PC-3 (cell line): ENCODE measurements around the gene CEP112. TPM values are rescaled to one million over a fixed set of nuclear protein-coding genes. Genes with fewer than 3 reads are reported as not detected.

Source experiments
- ATAC-seq: fragments of 200-7000 bp; cut with Tn5 transposase; 2 replicates; pipeline ENCODE4 v1.9.1; 2020; ENCODE audit warnings: mild to moderate bottlenecking, moderate library complexity
- BruUV-seq: library from RNA; stranded (reverse); fragments of 400-500 nt; replicated peaks from 2 replicates; lab custom pipeline; 2021; lab: Mats Ljungman, UMichigan
- CTCF ChIA-PET: fragments of 300-600 bp; sonication (Branson Sonifier 250); formaldehyde crosslinking; loops from one replicate; lab custom pipeline; 2022; ENCODE audit warnings: antibody characterized with exemption; lab: Charles Lee
- POLR2A ChIA-PET: fragments of 300-600 bp; sonication (Branson Sonifier 250); formaldehyde crosslinking; loops from one replicate; lab custom pipeline; 2022; ENCODE audit warnings: antibody characterized with exemption; ENCODE audit not compliant: unreplicated experiment; lab: Charles Lee
- DNase-seq: peaks from one replicate; pipeline ENCODE4 v3.0.0-alpha.2; 2015
- H2AFZ ChIP-seq: fragments of 300-600 bp; sonication (generic); 2 replicates; pipeline ENCODE4 v1.6.0; 2016; ENCODE audit warnings: antibody characterized with exemption, low read length
- H3F3A ChIP-seq: fragments of 300-600 bp; sonication (generic); one replicate; pipeline ENCODE4 v1.6.0; 2017; ENCODE audit warnings: antibody characterized with exemption, low read length, control low read depth, mild to moderate bottlenecking; ENCODE audit not compliant: unreplicated experiment
- H3K27ac ChIP-seq: fragments of 300-600 bp; sonication (generic); 2 replicates; pipeline ENCODE4 v1.5.1; 2016; ENCODE audit warnings: mild to moderate bottlenecking, low read length
- H3K27me3 ChIP-seq: fragments of 300-600 bp; sonication (generic); 2 replicates; pipeline ENCODE4 v1.6.1; 2016; ENCODE audit warnings: low read length, mixed read lengths
- H3K36me3 ChIP-seq: fragments of 300-600 bp; sonication (generic); 2 replicates; pipeline ENCODE4 v1.6.1; 2016; ENCODE audit warnings: low read depth, mixed run types, low read length, mixed read lengths
- H3K4me1 ChIP-seq: fragments of 300-600 bp; sonication (generic); 2 replicates; pipeline ENCODE4 v1.5.1; 2016; ENCODE audit warnings: low read length; ENCODE audit not compliant: insufficient read depth
- H3K4me2 ChIP-seq: fragments of 300-600 bp; sonication (generic); 2 replicates; pipeline ENCODE4 v1.6.0; 2016; ENCODE audit warnings: low read length
- H3K4me3 ChIP-seq: fragments of 300-600 bp; sonication (generic); 2 replicates; pipeline ENCODE4 v1.5.1; 2016; ENCODE audit warnings: mild to moderate bottlenecking, low read length, mixed read lengths
- H3K79me2 ChIP-seq: fragments of 300-600 bp; sonication (generic); 2 replicates; pipeline ENCODE4 v1.6.1; 2017; ENCODE audit warnings: low read length, mixed read lengths
- H3K9ac ChIP-seq: fragments of 300-600 bp; sonication (generic); 2 replicates; pipeline ENCODE4 v1.6.0; 2016; ENCODE audit warnings: mild to moderate bottlenecking, low read length
- H3K9me2 ChIP-seq: fragments of 300-600 bp; sonication (generic); replicated peaks from 2 replicates; pipeline ENCODE4 v1.6.1; 2016; ENCODE audit warnings: mixed run types, low read length, mixed read lengths
- H3K9me3 ChIP-seq: fragments of 300-600 bp; sonication (generic); 2 replicates; pipeline ENCODE4 v1.6.1; 2016; ENCODE audit warnings: low read length, mixed read lengths
- H4K20me1 ChIP-seq: fragments of 300-600 bp; sonication (generic); 2 replicates; pipeline ENCODE4 v1.6.1; 2016; ENCODE audit warnings: low read length, mixed read lengths
- CTCF ChIP-seq: fragments of 300-600 bp; sonication (generic); conservative IDR thresholded peaks from 2 replicates; pipeline ENCODE4 v1.5.1; 2017; ENCODE audit warnings: antibody characterized with exemption, low read depth, mild to moderate bottlenecking, low read length
- EZH2 ChIP-seq: fragments of 300-600 bp; sonication (generic); IDR thresholded peaks from one replicate; pipeline ENCODE4 v1.6.1; 2017; ENCODE audit warnings: antibody characterized with exemption, mild to moderate bottlenecking, low read length; ENCODE audit not compliant: unreplicated experiment
- EZH2phosphoT487 ChIP-seq: fragments of 300-600 bp; sonication (generic); IDR thresholded peaks from 2 replicates; pipeline ENCODE4 v1.6.1; 2018; ENCODE audit warnings: mild to moderate bottlenecking, antibody characterized with exemption, low read length, borderline replicate concordance
- intact Hi-C: fragments of 100-400 bp; cut with micrococcal nuclease; formaldehyde crosslinking; loops from 2 replicates; pipeline ENCODE4 v1.9.0; 2023
- total RNA-seq: library from RNA; depleted of rRNA; stranded (reverse); fragments of >200 nt; gene quantifications from 2 replicates; pipeline ENCODE4 v1.2.3, GENCODE V29; 2014

CEP112 gene
- total RNA-seq, 1 experiment from 2014 or later, result 6.5 TPM

GRCh38 chr17:66215529-66215911 lies 23.6 kb upstream of the CEP112 start:
- H3K9me3 ChIP-seq, result no peaks in the 10 kb centered on the region
- no peak overlapping the region for H3K27ac ChIP-seq
- ATAC-seq, result no peak
- H3F3A ChIP-seq, result no peaks in the 10 kb centered on the region
- H3K4me1 ChIP-seq, result no peaks in the 10 kb centered on the region
- H2AFZ ChIP-seq, result no peak overlapping the region
- ChIA-PET POLR2A (no interaction called here), CTCF (no interaction called here)
- H3K9me2 ChIP-seq, result no peaks in the 10 kb centered on the region
- H3K36me3 ChIP-seq, result no peaks in the 10 kb centered on the region
- BruUV-seq, result no TSS peak
- no peak for DNase-seq
- no peaks in the 10 kb centered on the region for H4K20me1 ChIP-seq
- no peak overlapping the region for H3K4me2 ChIP-seq
- no peak overlapping the region for H3K4me3 ChIP-seq
- TF ChIP-seq CTCF (no peak), EZH2 (no peak)
- H3K9ac ChIP-seq, result no peak overlapping the region
- no peaks in the 10 kb centered on the region for H3K79me2 ChIP-seq
- H3K27me3 ChIP-seq, result peaks cover 4% of the 10 kb centered on the region; the same call in 1 of the 2 replicates
- intact Hi-C loops, result no loop called here

GRCh38 chr17:66214884-66215528 lies 23.1 kb upstream of the CEP112 start:
- Histone ChIP-seq H3K4me1 (no peaks in the 10 kb centered on the region), H3K4me3 (no peak overlapping the region), H3F3A (no peaks in the 10 kb centered on the region), H3K27ac (no peak overlapping the region), H3K4me2 (no peak overlapping the region), H3K27me3 (no peaks in the 10 kb centered on the region), H3K9me3 (no peaks in the 10 kb centered on the region), H2AFZ (no peak overlapping the region), H3K9me2 (no peaks in the 10 kb centered on the region), H3K9ac (no peak overlapping the region), H4K20me1 (no peaks in the 10 kb centered on the region), H3K79me2 (no peaks in the 10 kb centered on the region), H3K36me3 (no peaks in the 10 kb centered on the region)
- no peak for ATAC-seq
- TF ChIP-seq EZH2 (no peak), CTCF (no peak), EZH2phosphoT487 (no peak)
- no peak for DNase-seq
- intact Hi-C loops, result no loop called here
- ChIA-PET POLR2A (no interaction called here), CTCF (interaction anchor here (0.6 kb wide), 1 partner anchor 18 kb away, joined by 8 read pairs; no protein-coding TSS in a partner anchor)
- BruUV-seq, result no TSS peak

DNA sequence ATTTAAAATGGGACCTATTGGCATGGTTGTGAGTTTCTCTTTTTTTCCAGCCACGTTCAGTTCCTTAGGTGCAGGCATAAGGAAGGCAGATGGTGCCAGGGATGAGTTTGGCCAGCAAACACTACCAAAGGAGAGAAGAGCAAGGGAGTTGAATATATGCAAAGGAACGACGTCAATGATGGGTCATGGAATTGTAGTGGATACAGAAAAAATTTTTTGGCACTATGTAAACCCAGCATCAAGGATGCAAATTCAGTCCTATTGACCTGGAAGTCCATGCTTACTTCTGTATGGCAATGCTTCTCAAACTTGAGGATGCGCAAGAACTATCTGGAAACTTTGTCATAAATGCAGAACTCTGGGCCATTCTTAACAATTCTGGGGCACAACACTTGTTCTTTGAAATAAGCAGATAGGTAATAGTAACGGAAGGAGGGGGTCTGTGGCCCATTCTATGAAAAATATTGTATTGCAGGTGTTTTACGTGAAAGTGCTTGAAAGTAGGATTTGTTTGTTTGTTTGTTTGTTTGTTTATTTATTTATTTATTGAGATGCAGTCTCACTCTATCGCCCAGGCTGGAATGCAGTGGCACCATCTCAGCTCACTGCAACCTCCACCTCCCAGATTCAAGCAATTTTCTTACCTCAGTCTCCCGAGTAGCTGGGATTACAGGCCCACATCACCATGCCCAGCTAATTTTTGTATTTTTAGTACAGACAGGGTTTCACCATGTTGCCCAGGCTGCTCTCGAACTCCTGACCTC lies 19.3 kb upstream of the CEP112 start:
- no peak overlapping the region for H3K4me2 ChIP-seq
- TF ChIP-seq EZH2phosphoT487 (no peak), CTCF (no peak), EZH2 (no peak)
- no peaks in the 10 kb centered on the region for H3F3A ChIP-seq
- no peak for DNase-seq
- intact Hi-C loops, result no loop called here
- no peak overlapping the region for H2AFZ ChIP-seq
- CTCF ChIA-PET, result interaction anchor here (0.6 kb wide), 1 partner anchor 412 kb away, joined by 3 read pairs; no protein-coding TSS in a partner anchor
- 0 out of 2 replicates have a peak, but pooled peaks cover 3% of the 10 kb centered on the region for H3K9me2 ChIP-seq
- no peak for ATAC-seq
- H3K4me3 ChIP-seq, result no peak overlapping the region
- no peak overlapping the region for H3K27ac ChIP-seq
- POLR2A ChIA-PET, result interaction anchor here (0.6 kb wide), 1 partner anchor 179 kb away, joined by 3 read pairs; no protein-coding TSS in a partner anchor
- no peaks in the 10 kb centered on the region for H4K20me1 ChIP-seq
- no peaks in the 10 kb centered on the region for H3K4me1 ChIP-seq
- no peaks in the 10 kb centered on the region for H3K9me3 ChIP-seq
- BruUV-seq, result no TSS peak
- H3K36me3 ChIP-seq, result no peaks in the 10 kb centered on the region
- H3K27me3 ChIP-seq, result no peaks in the 10 kb centered on the region
- H3K79me2 ChIP-seq, result no peaks in the 10 kb centered on the region
- H3K9ac ChIP-seq, result no peak overlapping the region
